Peyer's patch (tissue), 4 donors: ENCODE results near the gene GRAMD2A. TPM values are rescaled to one million over a fixed set of nuclear protein-coding genes. Genes with fewer than 3 reads are reported as not detected.

Experiments used
- DNase-seq, 3 donors: peaks; one replicate each; pipeline ENCODE4 v3.0.0-alpha.2; 2017 to 2019
- H3K27ac ChIP-seq, 4 donors: fragments of 200-600 bp; sonication (generic); one replicate each; pipeline ENCODE4 v1.5.1; 2016 to 2019
- H3K27me3 ChIP-seq, 2 donors: fragments of 200-600 bp; sonication (generic); one replicate each; pipeline ENCODE4 v1.5.1; 2019
- H3K36me3 ChIP-seq, 3 donors: fragments of 200-600 bp; sonication (generic); one replicate each; pipeline ENCODE4 v1.5.1; 2016 to 2019
- H3K4me1 ChIP-seq, 4 donors: fragments of 200-600 bp; sonication (generic); one replicate each; pipeline ENCODE4 v1.5.1; 2016 to 2019
- H3K4me3 ChIP-seq, 4 donors: fragments of 200-600 bp; sonication (generic); 1 replicate in 3 of 4; 2 replicates in 1 of 4; pipeline ENCODE4 v1.5.1; 2016 to 2019; ENCODE audit warnings: mild to moderate bottlenecking in 1 of 4
- H3K9me3 ChIP-seq, 4 donors: fragments of 200-600 bp; sonication (generic); one replicate each; pipeline ENCODE4 v1.5.1; 2016 to 2019; ENCODE audit warnings: mild to moderate bottlenecking in 1 of 4
- POLR2A ChIP-seq, 2 donors: fragments of 450-650 bp; IDR thresholded peaks; one replicate each; pipeline ENCODE4 v1.5.1; 2017; ENCODE audit warnings: antibody characterized with exemption in 2 of 2, mild to moderate bottlenecking in 2 of 2, moderate library complexity in 2 of 2
- total RNA-seq, 4 donors: library from RNA; depleted of rRNA; stranded (reverse); fragments of >200 nt; gene quantifications; one replicate each; pipeline ENCODE4 v1.1.0, GENCODE V29; 2016
- TF ChIP-seq, protein P1 (sequence below), 6 experiments: fragments of 450-650 bp in 4 of 6; fragments of 200-600 bp in 2 of 6; sonication (generic) in 1 of 6; IDR thresholded peaks; one replicate each; pipeline ENCODE4 v1.5.1; 2017 to 2019; ENCODE audit warnings: antibody characterized with exemption in 6 of 6, mild to moderate bottlenecking in 3 of 6, moderate library complexity in 1 of 6

Gene GRAMD2A
- total RNA-seq, 4 donors from 2014 or later = 3.3 to 27.8 (median 20.4) TPM

DNA sequence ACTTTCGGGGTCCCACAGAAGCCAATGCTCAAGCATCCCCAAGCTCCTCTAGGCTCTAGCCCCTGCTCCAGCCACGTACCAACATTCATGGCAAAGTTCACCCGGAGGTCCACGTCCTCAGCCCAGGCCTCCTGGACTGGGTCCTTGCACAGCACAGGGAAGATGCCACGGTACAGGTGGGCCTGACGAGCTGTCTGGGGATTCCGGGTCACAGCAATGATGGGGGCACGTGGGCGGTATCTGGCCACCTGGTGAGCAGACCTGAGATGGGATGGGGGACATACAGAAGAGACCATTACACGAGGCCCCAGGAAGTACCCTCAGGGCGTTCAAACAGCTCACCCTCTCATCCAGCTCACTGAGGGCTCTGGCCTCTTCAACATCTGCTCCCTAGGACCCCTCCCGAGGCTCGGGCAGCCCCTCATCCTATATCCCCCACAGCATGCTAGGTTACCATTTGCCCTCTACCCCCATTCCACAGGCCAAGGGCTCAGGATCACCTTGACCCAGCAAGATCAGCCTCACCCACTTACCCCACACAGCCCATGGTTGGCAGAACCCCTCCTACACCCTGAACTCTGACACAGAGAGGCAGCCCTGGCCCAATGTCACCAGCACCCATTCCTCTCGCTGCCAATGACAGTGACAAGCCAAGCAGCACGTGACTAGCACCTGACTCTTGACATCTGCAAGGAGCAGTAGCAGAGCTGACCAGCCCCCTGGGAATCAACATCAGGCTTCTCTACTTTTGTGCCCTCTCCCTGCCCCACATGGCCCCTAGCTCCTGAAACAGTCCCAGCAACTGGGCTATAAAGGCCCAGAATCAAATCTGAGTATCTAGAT lies 3.0 kb upstream of the GRAMD2A start:
- peak overlapping the region in 3 of 4 donors; percentile 20 to 63 (median 48) for H3K27ac ChIP-seq
- H3K36me3 ChIP-seq = peaks cover 0 to 67% (median 0%) of the 10 kb centered on the region in 3 donors
- no peak overlapping the region for H3K4me3 ChIP-seq

DNA sequence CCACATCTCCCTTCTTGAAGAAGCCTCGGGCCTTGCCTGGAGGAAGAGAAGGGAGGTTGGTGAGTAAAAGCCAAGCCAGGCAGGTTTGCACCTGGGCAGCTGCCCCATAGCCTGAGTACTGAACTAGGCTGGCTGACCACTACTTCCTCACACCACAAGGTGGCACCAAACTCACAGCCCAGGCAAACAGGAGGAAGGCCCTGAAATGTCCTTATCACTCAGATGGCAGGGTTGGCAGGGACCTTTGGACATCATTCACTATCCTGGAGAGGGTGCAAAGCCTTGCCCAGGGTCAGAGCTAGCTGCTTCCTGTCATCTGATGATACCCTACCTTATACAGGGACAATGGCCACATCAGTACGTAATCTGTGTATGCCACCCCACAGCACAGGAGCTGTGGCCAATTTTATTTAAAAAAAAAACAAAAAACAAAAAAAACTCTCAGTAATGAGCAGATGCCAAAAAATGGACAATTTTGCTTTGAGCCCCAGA lies 2.2 kb upstream of the GRAMD2A start:
- Histone ChIP-seq H3K4me3 (no peak overlapping the region), H3K27me3 (no peaks in the 10 kb centered on the region), H3K27ac (peak overlapping the region in 3 of 4 donors; percentile 20 to 63 (median 48)), H3K36me3 (peaks cover 0 to 60% (median 0%) of the 10 kb centered on the region in 3 donors), H3K9me3 (no peaks in the 10 kb centered on the region), H3K4me1 (peaks cover 0 to 35% (median 0%) of the 10 kb centered on the region in 4 donors)
- peak in 1 of 2 donors; percentile 45 for TF ChIP-seq POLR2A (IDR thresholded peaks at IDR 0.05)
- TF ChIP-seq, protein P1, sequence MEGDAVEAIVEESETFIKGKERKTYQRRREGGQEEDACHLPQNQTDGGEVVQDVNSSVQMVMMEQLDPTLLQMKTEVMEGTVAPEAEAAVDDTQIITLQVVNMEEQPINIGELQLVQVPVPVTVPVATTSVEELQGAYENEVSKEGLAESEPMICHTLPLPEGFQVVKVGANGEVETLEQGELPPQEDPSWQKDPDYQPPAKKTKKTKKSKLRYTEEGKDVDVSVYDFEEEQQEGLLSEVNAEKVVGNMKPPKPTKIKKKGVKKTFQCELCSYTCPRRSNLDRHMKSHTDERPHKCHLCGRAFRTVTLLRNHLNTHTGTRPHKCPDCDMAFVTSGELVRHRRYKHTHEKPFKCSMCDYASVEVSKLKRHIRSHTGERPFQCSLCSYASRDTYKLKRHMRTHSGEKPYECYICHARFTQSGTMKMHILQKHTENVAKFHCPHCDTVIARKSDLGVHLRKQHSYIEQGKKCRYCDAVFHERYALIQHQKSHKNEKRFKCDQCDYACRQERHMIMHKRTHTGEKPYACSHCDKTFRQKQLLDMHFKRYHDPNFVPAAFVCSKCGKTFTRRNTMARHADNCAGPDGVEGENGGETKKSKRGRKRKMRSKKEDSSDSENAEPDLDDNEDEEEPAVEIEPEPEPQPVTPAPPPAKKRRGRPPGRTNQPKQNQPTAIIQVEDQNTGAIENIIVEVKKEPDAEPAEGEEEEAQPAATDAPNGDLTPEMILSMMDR (IDR thresholded peaks at IDR 0.05) = peak; percentile 75 to 99 (median 96)
- peak; percentile 68 to 94 (median 89) for DNase-seq

More for the DNA sequence above, 3.0 kb upstream of the GRAMD2A start:
- peaks cover 0 to 35% (median 0%) of the 10 kb centered on the region in 4 donors for H3K4me1 ChIP-seq
- no peak for DNase-seq
- H3K9me3 ChIP-seq = no peaks in the 10 kb centered on the region
- H3K27me3 ChIP-seq = no peaks in the 10 kb centered on the region
- TF ChIP-seq, protein P1 (IDR thresholded peaks at IDR 0.05) = no peak
- no peak for TF ChIP-seq POLR2A (IDR thresholded peaks at IDR 0.05)

- no peak for TF ChIP-seq POLR2A (IDR thresholded peaks at IDR 0.05)
- TF ChIP-seq, protein P1 (IDR thresholded peaks at IDR 0.05) = no peak
- H3K27ac ChIP-seq = peak overlapping the region in 1 of 4 donors; percentile 38
- peaks cover 0 to 35% (median 0%) of the 10 kb centered on the region in 4 donors for H3K4me1 ChIP-seq
- no peak for DNase-seq
- no peaks in the 10 kb centered on the region for H3K9me3 ChIP-seq
- no peaks in the 10 kb centered on the region for H3K27me3 ChIP-seq
- no peak overlapping the region for H3K4me3 ChIP-seq
- H3K36me3 ChIP-seq = peaks cover 0 to 54% (median 0%) of the 10 kb centered on the region in 3 donors
Observed at GRCh38 chr15:72199205-72199515, 1.6 kb upstream of the GRAMD2A start.

DNA sequence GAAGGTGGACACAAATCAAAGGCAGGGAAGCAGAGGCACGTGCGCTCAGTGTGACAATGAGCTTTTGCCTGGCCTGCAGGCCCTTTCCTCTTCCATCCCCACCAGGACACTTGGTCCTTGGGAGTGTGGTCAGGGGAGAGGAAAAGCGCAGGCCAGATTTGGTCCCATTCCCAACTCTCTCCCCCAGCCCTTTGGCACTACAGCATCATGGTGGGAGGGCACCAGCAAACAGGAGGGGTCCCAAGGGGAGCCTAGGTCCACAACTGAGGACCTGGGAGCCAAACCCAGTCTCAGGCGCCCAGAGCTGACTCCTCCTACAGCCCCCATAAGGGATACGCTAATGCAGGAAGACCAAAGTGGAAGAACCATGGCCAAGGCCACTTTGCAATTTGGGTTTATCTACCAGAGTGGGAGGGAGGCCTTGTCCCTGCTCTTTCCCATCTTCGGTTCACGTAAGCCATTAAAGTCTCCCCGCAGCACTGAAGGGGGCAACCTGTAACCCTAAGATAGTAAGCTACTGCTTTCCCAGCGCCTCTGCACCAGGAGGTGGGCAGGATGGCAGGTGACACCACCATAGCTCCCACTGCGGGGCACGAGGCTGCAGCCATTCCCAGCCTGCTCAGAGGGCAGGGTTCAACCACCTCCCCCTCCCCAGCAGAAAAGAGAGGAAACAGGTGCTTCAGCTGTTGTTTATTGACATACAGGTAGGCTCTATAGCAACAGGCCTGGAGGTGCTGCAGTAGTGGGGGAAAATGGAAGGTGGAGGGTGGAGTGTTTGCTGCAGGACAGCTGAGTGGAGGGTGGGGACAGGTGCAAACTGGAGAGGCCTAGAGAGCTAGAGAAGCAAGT lies 993 bp upstream of the GRAMD2A start:
- Histone ChIP-seq H3K36me3 (peaks cover 0 to 48% (median 0%) of the 10 kb centered on the region in 3 donors), H3K4me3 (no peak overlapping the region), H3K4me1 (peaks cover 0 to 35% (median 0%) of the 10 kb centered on the region in 4 donors), H3K27ac (no peak overlapping the region), H3K27me3 (no peaks in the 10 kb centered on the region), H3K9me3 (no peaks in the 10 kb centered on the region)
- no peak for DNase-seq
- TF ChIP-seq POLR2A (IDR thresholded peaks at IDR 0.05) = no peak
- TF ChIP-seq, protein P1 (IDR thresholded peaks at IDR 0.05) = no peak

DNA sequence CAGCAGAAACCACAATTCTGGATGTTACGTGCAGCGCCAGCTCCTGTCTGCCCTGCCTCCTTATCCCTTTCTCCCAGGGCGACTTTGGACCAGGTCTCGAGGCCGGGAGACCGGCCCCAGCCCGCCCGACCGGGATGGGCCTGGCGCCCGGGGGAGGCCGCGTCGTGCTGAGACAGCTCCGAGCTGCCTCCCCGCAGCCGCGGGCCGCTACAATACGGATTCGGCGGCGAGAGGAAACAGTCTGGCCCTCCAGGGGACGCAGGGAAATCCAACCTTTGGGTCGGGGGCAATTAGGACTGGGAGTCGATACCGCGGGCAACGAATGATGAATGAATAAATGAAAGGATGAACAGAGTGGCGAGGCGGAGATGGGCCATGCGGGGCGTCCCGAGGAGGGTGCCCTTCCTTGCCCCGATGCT lies 537 bp downstream of the GRAMD2A start:
- Histone ChIP-seq H3K9me3 (no peaks in the 10 kb centered on the region), H3K4me1 (peaks cover 0 to 30% (median 0%) of the 10 kb centered on the region in 4 donors), H3K27ac (peak overlapping the region in 2 of 4 donors; percentile 41 to 61), H3K4me3 (peak overlapping the region; percentile 25 to 77 (median 53)), H3K36me3 (peaks cover 0 to 33% (median 0%) of the 10 kb centered on the region in 3 donors), H3K27me3 (no peaks in the 10 kb centered on the region)
- DNase-seq = no peak
- TF ChIP-seq POLR2A (IDR thresholded peaks at IDR 0.05) = no peak
- TF ChIP-seq, protein P1 (IDR thresholded peaks at IDR 0.05) = no peak
